Measurements from ENCODE around the gene SPRY1.

GRCh38 chr4:123430031-123430430 is 33.4 kb downstream of the SPRY1 start:
- no peak for TF ChIP-seq CTCF (IDR thresholded peaks at IDR 0.05)
- TF ChIP-seq POLR2A (IDR thresholded peaks at IDR 0.05; ENCODE audit: low read depth) = no peak
- TF ChIP-seq POLR2AphosphoS5 (IDR thresholded peaks at IDR 0.05) = no peak

All from esophagus muscularis mucosa (tissue), 3 donors.